Astrocyte (in vitro differentiated cells and primary cell): ENCODE results near the gene CCNB3. TPM values are rescaled to one million over a fixed set of nuclear protein-coding genes. Genes with fewer than 3 reads are reported as not detected.
A peak's percentile ranks its signal among the peaks of the same experiment; 100 is the strongest.

Experiments used
- DNase-seq: peaks from one replicate; pipeline ENCODE4 v3.0.0-alpha.2; 2010; ENCODE audit warnings: low read depth
- FAIRE-seq: peaks from 2 replicates; lab custom pipeline; 2011; peaks lifted over from hg19 to GRCh38; lab: Jason Lieb, UNC
- H2AFZ ChIP-seq: 2 replicates; pipeline ENCODE4 v1.6.0; 2012; ENCODE audit warnings: low read depth, low read length, inconsistent platforms
- H3K27ac ChIP-seq: 2 replicates; pipeline ENCODE4 v1.5.1; 2011; ENCODE audit warnings: low read depth, low read length, inconsistent platforms
- H3K27me3 ChIP-seq: 2 replicates; pipeline ENCODE4 v1.6.0; 2011; ENCODE audit warnings: low read length, inconsistent platforms; ENCODE audit not compliant: insufficient read depth
- H3K36me3 ChIP-seq: 2 replicates; pipeline ENCODE4 v1.5.1; 2011; ENCODE audit warnings: low read length, inconsistent platforms; ENCODE audit not compliant: insufficient read depth
- H3K4me1 ChIP-seq: 2 replicates; pipeline ENCODE4 v1.5.1; 2011; ENCODE audit warnings: low read length, inconsistent platforms; ENCODE audit not compliant: insufficient read depth
- H3K4me2 ChIP-seq: 2 replicates; pipeline ENCODE4 v1.6.0; 2012; ENCODE audit warnings: low read length, inconsistent platforms
- H3K4me3 ChIP-seq: 2 replicates; pipeline ENCODE4 v1.5.1; 2011; ENCODE audit warnings: low read depth, mild to moderate bottlenecking, low read length, inconsistent platforms; ENCODE audit not compliant: insufficient read depth
- H3K79me2 ChIP-seq: 2 replicates; pipeline ENCODE4 v1.6.0; 2012; ENCODE audit warnings: mild to moderate bottlenecking, low read length, inconsistent platforms; ENCODE audit not compliant: insufficient read depth
- H3K9ac ChIP-seq: 2 replicates; pipeline ENCODE4 v1.6.0; 2012; ENCODE audit warnings: mild to moderate bottlenecking, low read length, inconsistent platforms
- H3K9me3 ChIP-seq: 2 replicates; pipeline ENCODE4 v1.5.1; 2012; ENCODE audit warnings: low read depth, mild to moderate bottlenecking, low read length, inconsistent platforms; ENCODE audit not compliant: insufficient read depth
- H4K20me1 ChIP-seq: 2 replicates; pipeline ENCODE4 v1.6.0; 2012; ENCODE audit warnings: low read length, inconsistent platforms; ENCODE audit not compliant: insufficient read depth
- H3K27ac Mint-ChIP-seq: one replicate; pipeline ENCODE4 v1.8.0; 2021; ENCODE audit warnings: mild to moderate bottlenecking, mixed read lengths; ENCODE audit not compliant: unreplicated experiment
- H3K27me3 Mint-ChIP-seq: one replicate; pipeline ENCODE4 v1.8.0; 2021; ENCODE audit warnings: low read depth, mixed read lengths; ENCODE audit not compliant: unreplicated experiment
- H3K36me3 Mint-ChIP-seq: one replicate; pipeline ENCODE4 v1.8.0; 2021; ENCODE audit warnings: low read depth, mixed read lengths; ENCODE audit not compliant: unreplicated experiment
- H3K4me1 Mint-ChIP-seq: one replicate; pipeline ENCODE4 v1.8.0; 2021; ENCODE audit warnings: low read depth, mixed read lengths; ENCODE audit not compliant: unreplicated experiment
- H3K4me3 Mint-ChIP-seq: one replicate; pipeline ENCODE4 v1.8.0; 2021; ENCODE audit warnings: mild to moderate bottlenecking, moderate library complexity, mixed read lengths; ENCODE audit not compliant: unreplicated experiment
- H3K9me3 Mint-ChIP-seq: one replicate; pipeline ENCODE4 v1.8.0; 2021; ENCODE audit warnings: mild to moderate bottlenecking, mixed read lengths; ENCODE audit not compliant: unreplicated experiment
- EZH2 ChIP-seq: IDR thresholded peaks from 2 replicates; pipeline ENCODE4 v1.6.1; 2012; ENCODE audit warnings: mild to moderate bottlenecking, low read length, inconsistent platforms; ENCODE audit not compliant: insufficient read depth
- total RNA-seq: library from RNA; stranded (reverse); gene quantifications from 2 replicates; pipeline ENCODE4 v1.2.1, GENCODE V29; 2021
- TF ChIP-seq, protein P1 (sequence below): IDR thresholded peaks from 2 replicates; pipeline ENCODE4 v1.5.1; 2011; ENCODE audit warnings: low read depth, mild to moderate bottlenecking, inconsistent platforms, low read length, moderate library complexity; ENCODE audit not compliant: insufficient read depth

CCNB3 gene
- total RNA-seq, 1 donor from 2014 or later: 0.16 TPM

DNA sequence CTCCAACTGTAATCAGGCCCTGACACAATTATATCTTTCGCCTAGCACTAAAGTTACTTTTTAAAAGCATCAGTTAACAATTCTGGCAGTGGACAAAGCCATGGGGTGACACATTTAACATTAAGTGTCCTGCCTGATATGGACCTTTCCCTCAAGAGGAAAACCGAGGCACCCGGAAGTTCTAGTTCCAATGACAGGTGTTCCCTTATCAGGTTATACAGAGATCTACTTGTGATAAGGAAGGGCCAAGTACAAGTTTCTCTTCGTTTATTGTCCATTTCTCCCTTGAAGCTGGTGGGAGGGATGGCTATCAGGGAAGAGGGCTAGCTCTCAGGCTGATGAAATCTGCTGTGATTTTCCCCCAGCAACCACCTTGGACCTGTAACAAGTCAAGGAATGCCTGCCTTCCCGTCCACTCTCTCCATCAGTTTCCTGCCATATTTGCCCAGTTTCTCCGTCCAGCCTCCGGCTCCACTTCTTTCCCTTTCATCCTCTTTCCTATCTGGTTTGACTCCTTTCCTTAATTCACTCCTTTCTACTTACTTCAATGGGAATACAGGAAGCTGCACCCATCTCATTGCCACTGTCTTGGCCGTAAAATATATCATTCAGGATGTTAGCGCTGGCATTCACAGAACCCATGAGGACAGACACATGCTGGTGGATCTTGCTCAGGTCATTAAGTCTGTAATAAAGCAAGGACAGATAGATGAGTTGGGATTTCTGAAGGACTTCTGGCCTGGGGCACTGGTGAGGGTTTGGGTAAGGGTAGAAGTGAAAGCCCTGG lies 171.1 kb downstream of the CCNB3 start:
- no peak overlapping the region for H3K4me3 ChIP-seq
- no peak overlapping the region for H3K4me2 ChIP-seq
- no peaks in the 10 kb centered on the region for H3K4me1 ChIP-seq
- H4K20me1 ChIP-seq: no peaks in the 10 kb centered on the region
- peaks cover 2% of the 10 kb centered on the region for H3K9me3 Mint-ChIP-seq
- H3K27ac ChIP-seq: no peak overlapping the region
- H3K27ac Mint-ChIP-seq: no peak overlapping the region
- TF ChIP-seq EZH2: no peak
- TF ChIP-seq, protein P1, sequence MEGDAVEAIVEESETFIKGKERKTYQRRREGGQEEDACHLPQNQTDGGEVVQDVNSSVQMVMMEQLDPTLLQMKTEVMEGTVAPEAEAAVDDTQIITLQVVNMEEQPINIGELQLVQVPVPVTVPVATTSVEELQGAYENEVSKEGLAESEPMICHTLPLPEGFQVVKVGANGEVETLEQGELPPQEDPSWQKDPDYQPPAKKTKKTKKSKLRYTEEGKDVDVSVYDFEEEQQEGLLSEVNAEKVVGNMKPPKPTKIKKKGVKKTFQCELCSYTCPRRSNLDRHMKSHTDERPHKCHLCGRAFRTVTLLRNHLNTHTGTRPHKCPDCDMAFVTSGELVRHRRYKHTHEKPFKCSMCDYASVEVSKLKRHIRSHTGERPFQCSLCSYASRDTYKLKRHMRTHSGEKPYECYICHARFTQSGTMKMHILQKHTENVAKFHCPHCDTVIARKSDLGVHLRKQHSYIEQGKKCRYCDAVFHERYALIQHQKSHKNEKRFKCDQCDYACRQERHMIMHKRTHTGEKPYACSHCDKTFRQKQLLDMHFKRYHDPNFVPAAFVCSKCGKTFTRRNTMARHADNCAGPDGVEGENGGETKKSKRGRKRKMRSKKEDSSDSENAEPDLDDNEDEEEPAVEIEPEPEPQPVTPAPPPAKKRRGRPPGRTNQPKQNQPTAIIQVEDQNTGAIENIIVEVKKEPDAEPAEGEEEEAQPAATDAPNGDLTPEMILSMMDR: no peak
- no peaks in the 10 kb centered on the region for H3K36me3 Mint-ChIP-seq
- no peaks in the 10 kb centered on the region for H3K27me3 Mint-ChIP-seq
- H3K27me3 ChIP-seq: no peaks in the 10 kb centered on the region
- no peaks in the 10 kb centered on the region for H3K79me2 ChIP-seq
- peak; percentile 77 for FAIRE-seq
- no peaks in the 10 kb centered on the region for H3K9me3 ChIP-seq
- no peaks in the 10 kb centered on the region for H3K36me3 ChIP-seq
- no peak for DNase-seq
- no peak overlapping the region for H3K4me3 Mint-ChIP-seq
- no peaks in the 10 kb centered on the region for H3K4me1 Mint-ChIP-seq
- no peak overlapping the region for H2AFZ ChIP-seq
- H3K9ac ChIP-seq: no peak overlapping the region

GRCh38 chrX:50381729-50382415 lies 177.3 kb downstream of the CCNB3 start:
- no peaks in the 10 kb centered on the region for H3K9me3 Mint-ChIP-seq
- no peak overlapping the region for H3K9ac ChIP-seq
- no peaks in the 10 kb centered on the region for H4K20me1 ChIP-seq
- H3K4me3 ChIP-seq: no peak overlapping the region
- H3K79me2 ChIP-seq: no peaks in the 10 kb centered on the region
- no peak overlapping the region for H3K4me3 Mint-ChIP-seq
- no peaks in the 10 kb centered on the region for H3K36me3 ChIP-seq
- no peak overlapping the region for H3K27ac ChIP-seq
- no peaks in the 10 kb centered on the region for H3K4me1 ChIP-seq
- DNase-seq (no peak), FAIRE-seq (no peak)
- TF ChIP-seq EZH2: no peak
- TF ChIP-seq, protein P1: no peak
- H3K27me3 ChIP-seq: no peaks in the 10 kb centered on the region
- peaks cover 3% of the 10 kb centered on the region for H3K27me3 Mint-ChIP-seq
- no peaks in the 10 kb centered on the region for H3K9me3 ChIP-seq
- H3K36me3 Mint-ChIP-seq: no peaks in the 10 kb centered on the region
- H3K4me1 Mint-ChIP-seq: no peaks in the 10 kb centered on the region
- no peak overlapping the region for H3K27ac Mint-ChIP-seq
- no peak overlapping the region for H2AFZ ChIP-seq
- no peak overlapping the region for H3K4me2 ChIP-seq
